ENCODE results near the gene CAPG. TPM values are rescaled to one million over a fixed set of nuclear protein-coding genes. Genes with fewer than 3 reads are reported as not detected.

CAPG gene
- total RNA-seq, 1 experiment from 2014 or later = 202 TPM

GRCh38 chr2:85395912-85396475 is 14.2 kb downstream of the CAPG start:
- ATAC-seq (no peak), DNase-seq (ENCODE audit: low read depth, low spot score) (no peak)
- intact Hi-C loops (cut with micrococcal nuclease; ENCODE audit: unreplicated experiment) (no loop called here), in situ Hi-C loops (cut with HindIII; ENCODE audit: low pct_unique_long_range_greater_than_20kb, low sequenced_read_pairs) (no loop called here)
- Histone ChIP-seq H3K4me1 (ENCODE audit: control insufficient read depth, insufficient read depth, low read length) (no peaks in the 10 kb centered on the region), H3K4me3 (ENCODE audit: low read depth in 2 of 2, low read length in 2 of 2) (no peak overlapping the region), H3K27me3 (ENCODE audit: control insufficient read depth, insufficient read depth, low read length) (no peaks in the 10 kb centered on the region), H3K27ac (ENCODE audit: low read length) (no peak overlapping the region), H3K36me3 (ENCODE audit: control insufficient read depth, insufficient read depth, low read length) (0 out of 2 replicates have a peak, but pooled peaks cover under 1% of the 10 kb centered on the region), H3K9me3 (ENCODE audit: control insufficient read depth, insufficient read depth, low read depth, low read length) (no peaks in the 10 kb centered on the region)
- ChIA-PET POLR2A (no interaction called here), CTCF (no interaction called here)
- no TSS peak for BruUV-seq (replicated peaks)
- TF ChIP-seq SIN3A (IDR thresholded peaks at IDR 0.05; ENCODE audit: borderline replicate concordance, insufficient read depth, low read depth, low read length) (no peak), POLR2AphosphoS5 (IDR thresholded peaks at IDR 0.05; ENCODE audit: low read depth, low read length) (no peak), TCF7L2 (IDR thresholded peaks at IDR 0.05; ENCODE audit: low read depth, low read length) (no peak)
- TF ChIP-seq, protein P1, sequence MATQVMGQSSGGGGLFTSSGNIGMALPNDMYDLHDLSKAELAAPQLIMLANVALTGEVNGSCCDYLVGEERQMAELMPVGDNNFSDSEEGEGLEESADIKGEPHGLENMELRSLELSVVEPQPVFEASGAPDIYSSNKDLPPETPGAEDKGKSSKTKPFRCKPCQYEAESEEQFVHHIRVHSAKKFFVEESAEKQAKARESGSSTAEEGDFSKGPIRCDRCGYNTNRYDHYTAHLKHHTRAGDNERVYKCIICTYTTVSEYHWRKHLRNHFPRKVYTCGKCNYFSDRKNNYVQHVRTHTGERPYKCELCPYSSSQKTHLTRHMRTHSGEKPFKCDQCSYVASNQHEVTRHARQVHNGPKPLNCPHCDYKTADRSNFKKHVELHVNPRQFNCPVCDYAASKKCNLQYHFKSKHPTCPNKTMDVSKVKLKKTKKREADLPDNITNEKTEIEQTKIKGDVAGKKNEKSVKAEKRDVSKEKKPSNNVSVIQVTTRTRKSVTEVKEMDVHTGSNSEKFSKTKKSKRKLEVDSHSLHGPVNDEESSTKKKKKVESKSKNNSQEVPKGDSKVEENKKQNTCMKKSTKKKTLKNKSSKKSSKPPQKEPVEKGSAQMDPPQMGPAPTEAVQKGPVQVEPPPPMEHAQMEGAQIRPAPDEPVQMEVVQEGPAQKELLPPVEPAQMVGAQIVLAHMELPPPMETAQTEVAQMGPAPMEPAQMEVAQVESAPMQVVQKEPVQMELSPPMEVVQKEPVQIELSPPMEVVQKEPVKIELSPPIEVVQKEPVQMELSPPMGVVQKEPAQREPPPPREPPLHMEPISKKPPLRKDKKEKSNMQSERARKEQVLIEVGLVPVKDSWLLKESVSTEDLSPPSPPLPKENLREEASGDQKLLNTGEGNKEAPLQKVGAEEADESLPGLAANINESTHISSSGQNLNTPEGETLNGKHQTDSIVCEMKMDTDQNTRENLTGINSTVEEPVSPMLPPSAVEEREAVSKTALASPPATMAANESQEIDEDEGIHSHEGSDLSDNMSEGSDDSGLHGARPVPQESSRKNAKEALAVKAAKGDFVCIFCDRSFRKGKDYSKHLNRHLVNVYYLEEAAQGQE (IDR thresholded peaks at IDR 0.05; ENCODE audit: insufficient read depth in 1 of 2, low read depth in 2 of 2, low read length in 1 of 2) = no peak
- TF ChIP-seq, protein P2, sequence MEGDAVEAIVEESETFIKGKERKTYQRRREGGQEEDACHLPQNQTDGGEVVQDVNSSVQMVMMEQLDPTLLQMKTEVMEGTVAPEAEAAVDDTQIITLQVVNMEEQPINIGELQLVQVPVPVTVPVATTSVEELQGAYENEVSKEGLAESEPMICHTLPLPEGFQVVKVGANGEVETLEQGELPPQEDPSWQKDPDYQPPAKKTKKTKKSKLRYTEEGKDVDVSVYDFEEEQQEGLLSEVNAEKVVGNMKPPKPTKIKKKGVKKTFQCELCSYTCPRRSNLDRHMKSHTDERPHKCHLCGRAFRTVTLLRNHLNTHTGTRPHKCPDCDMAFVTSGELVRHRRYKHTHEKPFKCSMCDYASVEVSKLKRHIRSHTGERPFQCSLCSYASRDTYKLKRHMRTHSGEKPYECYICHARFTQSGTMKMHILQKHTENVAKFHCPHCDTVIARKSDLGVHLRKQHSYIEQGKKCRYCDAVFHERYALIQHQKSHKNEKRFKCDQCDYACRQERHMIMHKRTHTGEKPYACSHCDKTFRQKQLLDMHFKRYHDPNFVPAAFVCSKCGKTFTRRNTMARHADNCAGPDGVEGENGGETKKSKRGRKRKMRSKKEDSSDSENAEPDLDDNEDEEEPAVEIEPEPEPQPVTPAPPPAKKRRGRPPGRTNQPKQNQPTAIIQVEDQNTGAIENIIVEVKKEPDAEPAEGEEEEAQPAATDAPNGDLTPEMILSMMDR (IDR thresholded peaks at IDR 0.05) = no peak

DNA sequence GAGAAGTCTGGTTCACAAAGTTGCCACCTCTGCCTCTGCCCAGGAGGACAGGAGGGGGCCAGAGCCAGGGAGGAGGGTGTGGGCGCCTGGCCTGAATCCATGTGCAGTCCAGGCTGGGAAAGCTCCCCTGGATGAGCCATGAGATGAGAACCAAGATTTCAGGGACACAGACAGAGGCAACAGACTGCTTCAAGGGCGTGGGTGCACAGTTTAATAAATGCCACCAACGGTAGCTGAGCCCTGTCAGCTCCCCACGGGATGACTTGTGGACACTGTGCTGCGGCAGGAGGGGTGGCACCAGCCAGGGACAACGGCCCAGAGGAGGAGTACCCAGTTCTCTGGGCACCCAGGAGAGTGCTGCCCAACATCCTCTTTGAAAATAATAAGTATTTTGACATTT is 15.2 kb downstream of the CAPG start:
- BruUV-seq (replicated peaks) = no TSS peak
- ATAC-seq = no peak
- in situ Hi-C loops (cut with HindIII; ENCODE audit: low pct_unique_long_range_greater_than_20kb, low sequenced_read_pairs) = no loop called here

More for the DNA sequence above, 15.2 kb downstream of the CAPG start:
- Histone ChIP-seq H3K4me1 (ENCODE audit: control insufficient read depth, insufficient read depth, low read length) (no peaks in the 10 kb centered on the region), H3K27ac (ENCODE audit: low read length) (no peak overlapping the region), H3K36me3 (ENCODE audit: control insufficient read depth, insufficient read depth, low read length) (0 out of 2 replicates have a peak, but pooled peaks cover 2% of the 10 kb centered on the region), H3K4me3 (ENCODE audit: low read depth in 2 of 2, low read length in 2 of 2) (no peak overlapping the region), H3K9me3 (ENCODE audit: control insufficient read depth, insufficient read depth, low read depth, low read length) (no peaks in the 10 kb centered on the region), H3K27me3 (ENCODE audit: control insufficient read depth, insufficient read depth, low read length) (no peaks in the 10 kb centered on the region)
- DNase-seq (ENCODE audit: low read depth, low spot score) = no peak
- POLR2A ChIA-PET = interaction anchor here (0.6 kb wide), 1 partner anchor 144 kb away, joined by 9 read pairs; the partner anchor contains the start of gene MAT2A
- TF ChIP-seq, protein P2 (IDR thresholded peaks at IDR 0.05) = no peak
- no peak for TF ChIP-seq TCF7L2 (IDR thresholded peaks at IDR 0.05; ENCODE audit: low read depth, low read length)
- TF ChIP-seq POLR2AphosphoS5 (IDR thresholded peaks at IDR 0.05; ENCODE audit: low read depth, low read length) = no peak
- no peak for TF ChIP-seq SIN3A (IDR thresholded peaks at IDR 0.05; ENCODE audit: borderline replicate concordance, insufficient read depth, low read depth, low read length)
- TF ChIP-seq, protein P1 (IDR thresholded peaks at IDR 0.05; ENCODE audit: insufficient read depth in 1 of 2, low read depth in 2 of 2, low read length in 1 of 2) = no peak
- CTCF ChIA-PET = no interaction called here
- intact Hi-C loops (cut with micrococcal nuclease; ENCODE audit: unreplicated experiment) = no loop called here

Data from Panc1 (cell line).